Transverse colon (tissue), 4 donors: Measurements from ENCODE around the gene MSI2. TPM values are rescaled to one million over a fixed set of nuclear protein-coding genes. Genes with fewer than 3 reads are reported as not detected.

Source experiments
- DNase-seq: peaks from one replicate; pipeline ENCODE4 v3.0.0-alpha.2; 2019
- H3K27ac ChIP-seq, 4 donors: fragments of 200-600 bp; sonication (generic); 2 replicates each; pipeline ENCODE4 v1.5.1; 2016 to 2018; ENCODE audit warnings: inconsistent platforms in 4 of 4
- H3K27me3 ChIP-seq: fragments of 200-600 bp; sonication (generic); 2 replicates; pipeline ENCODE4 v1.5.1; 2017; ENCODE audit warnings: inconsistent platforms
- H3K36me3 ChIP-seq, 4 donors: fragments of 200-600 bp; sonication (generic); 2 replicates each; pipeline ENCODE4 v1.5.1; 2017 to 2019; ENCODE audit warnings: inconsistent platforms in 4 of 4
- H3K4me1 ChIP-seq, 4 donors: fragments of 200-600 bp; sonication (generic); 2 replicates each; pipeline ENCODE4 v1.5.1; 2017 to 2020; ENCODE audit warnings: inconsistent platforms in 4 of 4
- H3K4me3 ChIP-seq, 4 donors: fragments of 200-600 bp; sonication (generic); 1 replicate in 1 of 4; 2 replicates in 3 of 4; pipeline versions ENCODE4 v1.5.1 to v1.6.1; 2017 to 2019; ENCODE audit warnings: inconsistent platforms in 4 of 4
- H3K9me3 ChIP-seq, 2 donors: fragments of 200-600 bp; sonication (generic); 2 replicates each; pipeline ENCODE4 v1.5.1; 2017 to 2019; ENCODE audit warnings: inconsistent platforms in 2 of 2
- EP300 ChIP-seq: sonication (generic); formaldehyde crosslinking; IDR thresholded peaks from one replicate; pipeline ENCODE4 v1.6.1; 2017; ENCODE audit warnings: antibody characterized with exemption, low read depth
- POLR2A ChIP-seq: fragments of 450-650 bp; IDR thresholded peaks from one replicate; pipeline ENCODE4 v1.6.1; 2016; ENCODE audit warnings: antibody characterized with exemption, mild to moderate bottlenecking, moderate library complexity
- POLR2AphosphoS5 ChIP-seq, 3 donors: sonication (generic); formaldehyde crosslinking; IDR thresholded peaks; one replicate each; pipeline ENCODE4 v1.6.1; 2016; ENCODE audit warnings: antibody characterized with exemption in 3 of 3
- WGBS, 2 donors: methylation state at CpG; one replicate each; pipeline ENCODE4 v1.1.5; 2018; ENCODE audit warnings: low coverage in 1 of 2; 5-methylcytosine and 5-hydroxymethylcytosine counted together
- in situ Hi-C, 4 donors: fragments of 200-750 bp; cut with MboI; loops; one replicate each; pipeline versions ENCODE4 v1.15.0 to v1.15.1; 2017; ENCODE audit warnings: low sequenced_read_pairs in 3 of 4, low pct_ligation_motif_present in 1 of 4, low pct_unique_long_range_greater_than_20kb in 1 of 4
- intact Hi-C: fragments of 100-400 bp; cut with DNase I; formaldehyde crosslinking; loops from one replicate; pipeline ENCODE4 v1.15.1; 2023; ENCODE audit warnings: low total_unique reads
- total RNA-seq, 4 donors: library from RNA; depleted of rRNA; stranded (reverse); fragments of >200 nt; gene quantifications; one replicate each; pipeline ENCODE4 v1.1.0, GENCODE V29; 2016
- TF ChIP-seq, protein P1 (sequence below), 5 experiments: fragments of 200-600 bp in 3 of 5; fragments of 450-650 bp in 2 of 5; sonication (generic) in 3 of 5; IDR thresholded peaks; 1 replicate in 2 of 5; 2 replicates in 3 of 5; pipeline ENCODE4 v1.5.1; 2016 to 2017; ENCODE audit warnings: antibody characterized with exemption in 5 of 5, inconsistent platforms in 3 of 5, mild to moderate bottlenecking in 2 of 5, moderate library complexity in 1 of 5

Gene MSI2
- total RNA-seq, 4 donors from 2014 or later: 20.6 to 36.0 (median 29.3) TPM

DNA sequence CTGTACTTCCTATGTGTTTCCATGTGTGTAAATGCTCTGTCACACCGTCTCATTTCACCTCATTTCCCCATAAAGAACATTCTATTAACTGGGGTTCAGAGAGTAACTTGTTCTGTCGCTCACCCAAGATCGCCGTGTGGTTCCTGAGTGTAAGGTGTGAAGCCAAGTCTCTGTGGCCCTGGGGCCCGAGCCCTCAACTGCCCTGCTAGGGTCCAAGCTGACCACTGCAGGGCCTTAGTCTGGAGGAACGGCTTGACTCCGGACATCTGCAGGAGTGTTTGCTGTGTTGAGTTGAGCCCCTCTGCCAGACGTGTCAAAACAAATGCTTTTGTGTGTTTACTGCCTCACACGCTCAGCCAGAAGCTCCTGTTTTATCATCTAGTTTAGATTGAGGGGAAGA lies 244.7 kb downstream of the MSI2 start:
- H3K36me3 ChIP-seq: no peaks in the 10 kb centered on the region
- in situ Hi-C loops: no loop called here
- WGBS, 2 donors: 81 to 100% methylated on average over 1 to 9 of the region's 9 CpGs

DNA sequence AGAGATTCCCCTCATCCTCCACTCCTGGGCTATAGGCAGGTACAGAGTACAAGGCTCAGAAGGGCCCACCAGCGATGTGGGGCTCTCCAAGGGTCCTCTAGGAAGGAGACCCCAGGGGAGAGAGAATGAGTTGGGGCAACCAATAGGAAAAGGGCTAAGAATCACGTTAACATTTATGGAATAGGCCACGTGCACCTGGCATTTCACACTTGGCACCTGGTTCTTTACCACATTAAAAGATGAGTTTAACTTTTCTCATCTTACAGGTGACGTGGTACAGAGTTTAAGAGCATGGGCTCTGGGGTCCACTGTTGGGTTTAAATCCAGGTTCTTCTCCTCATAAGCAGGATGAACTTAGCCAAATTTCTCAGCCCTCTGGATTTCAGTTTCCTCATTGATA lies 245.7 kb downstream of the MSI2 start:
- Histone ChIP-seq H3K36me3 (no peaks in the 10 kb centered on the region), H3K4me1 (peaks cover 0 to 3% (median 0%) of the 10 kb centered on the region in 4 donors), H3K27me3 (no peaks in the 10 kb centered on the region), H3K4me3 (no peak overlapping the region), H3K27ac (no peak overlapping the region), H3K9me3 (no peaks in the 10 kb centered on the region)
- TF ChIP-seq EP300 (no peak), POLR2A (no peak), POLR2AphosphoS5 (IDR thresholded peaks at IDR 0.05) (no peak)
- TF ChIP-seq, protein P1, sequence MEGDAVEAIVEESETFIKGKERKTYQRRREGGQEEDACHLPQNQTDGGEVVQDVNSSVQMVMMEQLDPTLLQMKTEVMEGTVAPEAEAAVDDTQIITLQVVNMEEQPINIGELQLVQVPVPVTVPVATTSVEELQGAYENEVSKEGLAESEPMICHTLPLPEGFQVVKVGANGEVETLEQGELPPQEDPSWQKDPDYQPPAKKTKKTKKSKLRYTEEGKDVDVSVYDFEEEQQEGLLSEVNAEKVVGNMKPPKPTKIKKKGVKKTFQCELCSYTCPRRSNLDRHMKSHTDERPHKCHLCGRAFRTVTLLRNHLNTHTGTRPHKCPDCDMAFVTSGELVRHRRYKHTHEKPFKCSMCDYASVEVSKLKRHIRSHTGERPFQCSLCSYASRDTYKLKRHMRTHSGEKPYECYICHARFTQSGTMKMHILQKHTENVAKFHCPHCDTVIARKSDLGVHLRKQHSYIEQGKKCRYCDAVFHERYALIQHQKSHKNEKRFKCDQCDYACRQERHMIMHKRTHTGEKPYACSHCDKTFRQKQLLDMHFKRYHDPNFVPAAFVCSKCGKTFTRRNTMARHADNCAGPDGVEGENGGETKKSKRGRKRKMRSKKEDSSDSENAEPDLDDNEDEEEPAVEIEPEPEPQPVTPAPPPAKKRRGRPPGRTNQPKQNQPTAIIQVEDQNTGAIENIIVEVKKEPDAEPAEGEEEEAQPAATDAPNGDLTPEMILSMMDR (IDR thresholded peaks at IDR 0.05): no peak
- in situ Hi-C loops (no loop called here), intact Hi-C loops (no loop called here)
- DNase-seq: no peak
- WGBS, 2 donors: 93 to 100% methylated on average over 1 to 4 of the region's 4 CpGs

More for the DNA sequence above, 244.7 kb downstream of the MSI2 start:
- DNase-seq: no peak
- no peak for TF ChIP-seq POLR2A
- TF ChIP-seq, protein P1 (IDR thresholded peaks at IDR 0.05): no peak
- Histone ChIP-seq H3K4me1 (no peaks in the 10 kb centered on the region), H3K9me3 (no peaks in the 10 kb centered on the region), H3K27me3 (no peaks in the 10 kb centered on the region), H3K27ac (no peak overlapping the region), H3K4me3 (no peak overlapping the region)
- intact Hi-C loops: no loop called here

DNA sequence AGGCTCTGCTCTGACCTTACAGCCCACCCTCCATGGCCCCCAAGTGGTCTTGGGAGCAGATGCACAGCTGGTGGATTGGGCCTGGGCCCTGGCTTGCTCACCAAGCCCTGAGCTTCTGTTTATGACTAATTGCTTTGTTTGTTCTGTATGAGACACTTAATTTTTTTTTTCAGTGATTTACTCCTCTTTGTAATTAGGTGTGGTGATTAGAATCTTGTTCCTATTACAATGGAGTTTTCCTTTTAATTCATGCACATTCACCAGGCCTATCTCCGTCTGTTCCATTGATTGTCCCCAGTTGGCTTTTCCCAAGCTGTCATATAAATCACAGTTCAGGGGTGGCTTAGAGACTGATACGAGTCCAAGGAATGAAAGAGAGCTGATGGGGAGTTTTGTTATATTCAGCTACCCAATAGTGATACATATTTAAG lies 246.5 kb downstream of the MSI2 start:
- Histone ChIP-seq H3K36me3 (no peaks in the 10 kb centered on the region), H3K27ac (no peak overlapping the region), H3K27me3 (no peaks in the 10 kb centered on the region), H3K9me3 (no peaks in the 10 kb centered on the region), H3K4me3 (no peak overlapping the region), H3K4me1 (peaks cover 0 to 3% (median 0%) of the 10 kb centered on the region in 4 donors)
- in situ Hi-C loops (no loop called here), intact Hi-C loops (no loop called here)
- whole genome bisulfite sequencing, 2 donors: 80 to 87% methylated on average over 2 of the region's 2 CpGs
- TF ChIP-seq EP300 (no peak), POLR2AphosphoS5 (IDR thresholded peaks at IDR 0.05) (no peak), POLR2A (no peak)
- TF ChIP-seq, protein P1 (IDR thresholded peaks at IDR 0.05): no peak
- no peak for DNase-seq

DNA sequence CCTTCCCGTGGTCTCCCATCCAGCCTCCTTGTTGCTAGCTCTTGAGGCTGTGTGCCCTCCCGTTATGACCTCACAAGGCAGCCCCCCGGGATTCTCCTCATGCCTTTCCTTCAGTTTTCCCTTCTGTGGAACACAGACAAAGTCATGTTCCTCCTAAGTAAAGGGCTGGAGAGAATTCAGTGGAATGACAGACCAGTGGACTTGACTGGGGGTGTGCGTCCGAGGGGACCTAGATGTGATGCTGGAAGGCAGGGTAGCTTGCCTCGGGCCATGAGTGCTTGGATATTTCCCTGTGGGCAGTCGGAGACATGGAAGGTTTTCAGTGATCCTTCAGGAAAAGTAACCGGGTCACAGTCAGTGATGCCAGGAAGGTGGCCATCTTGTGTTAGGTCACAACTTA lies 247.9 kb downstream of the MSI2 start:
- H3K4me1 ChIP-seq: peaks cover 0 to 3% (median 0%) of the 10 kb centered on the region in 4 donors
- 96% methylated on average over 8 of the region's 8 CpGs; no CpG with 5 or more reads in 1 of the 2 donors for WGBS, 2 donors

More for the DNA sequence above, 247.9 kb downstream of the MSI2 start:
- no peaks in the 10 kb centered on the region for H3K27me3 ChIP-seq
- DNase-seq: no peak
- intact Hi-C loops (no loop called here), in situ Hi-C loops (no loop called here)
- H3K27ac ChIP-seq: no peak overlapping the region
- H3K36me3 ChIP-seq: no peaks in the 10 kb centered on the region
- no peak overlapping the region for H3K4me3 ChIP-seq
- no peaks in the 10 kb centered on the region for H3K9me3 ChIP-seq
- TF ChIP-seq, protein P1 (IDR thresholded peaks at IDR 0.05): no peak
- TF ChIP-seq EP300 (no peak), POLR2A (no peak), POLR2AphosphoS5 (IDR thresholded peaks at IDR 0.05) (no peak)
